GM21619 (cell line): ENCODE measurements around the gene RNF112.

Experiments used
- ATAC-seq: cut with Tn5 transposase; IDR thresholded peaks from one replicate; pipeline ENCODE4 v1.9.1; 2021; ENCODE audit not compliant: unreplicated experiment

Gene RNF112

GRCh38 chr17:19410875-19411620 is at the start of gene RNF112:
Gene RNF112 (plus strand): TSS chr17:19411232. CDS start chr17:19411409, 177 bp downstream.
- no peak for ATAC-seq

- ATAC-seq, result no peak
Observed at GRCh38 chr17:19361326-19361725, 49.7 kb upstream of the RNF112 start.

- no peak for ATAC-seq
Observed at GRCh38 chr17:19361944-19362276, 49.1 kb upstream of the RNF112 start.

GRCh38 chr17:19362277-19363113 is 48.5 kb upstream of the RNF112 start, which contains the start of gene B9D1:
Gene B9D1 (minus strand): TSS chr17:19362723. CDS start chr17:19362569, 154 bp downstream.
- ATAC-seq, result peak; percentile 84

GRCh38 chr17:19363114-19363438 is 48.0 kb upstream of the RNF112 start:
- no peak for ATAC-seq

GRCh38 chr17:19363460-19364035 is 47.5 kb upstream of the RNF112 start:
- ATAC-seq, result no peak

GRCh38 chr17:19364699-19365498 is 46.1 kb upstream of the RNF112 start:
- ATAC-seq, result no peak

GRCh38 chr17:19365499-19365817 is 45.6 kb upstream of the RNF112 start:
- ATAC-seq, result no peak

GRCh38 chr17:19365833-19366636 is 45.0 kb upstream of the RNF112 start:
- ATAC-seq, result no peak

GRCh38 chr17:19366637-19366972 is 44.4 kb upstream of the RNF112 start:
- no peak for ATAC-seq

GRCh38 chr17:19368229-19368628 is 42.8 kb upstream of the RNF112 start:
- ATAC-seq, result no peak

GRCh38 chr17:19369107-19369778 is 41.8 kb upstream of the RNF112 start:
- no peak for ATAC-seq

GRCh38 chr17:19369846-19370492 is 41.1 kb upstream of the RNF112 start:
- ATAC-seq, result no peak

- peak; percentile 73 for ATAC-seq
Observed at GRCh38 chr17:19370493-19370960, 40.5 kb upstream of the RNF112 start.

- ATAC-seq, result no peak
Observed at GRCh38 chr17:19371259-19372010, 39.6 kb upstream of the RNF112 start.

GRCh38 chr17:19372011-19372370 is 39.0 kb upstream of the RNF112 start:
- no peak for ATAC-seq

GRCh38 chr17:19372439-19372838 is 38.6 kb upstream of the RNF112 start:
- no peak for ATAC-seq

- ATAC-seq, result no peak
Observed at GRCh38 chr17:19372866-19373504, 38.0 kb upstream of the RNF112 start.
